ENCODE measurements around the gene HECTD4. TPM values are rescaled to one million over a fixed set of nuclear protein-coding genes. Genes with fewer than 3 reads are reported as not detected.

The HECTD4 gene
- total and polyA plus RNA-seq, 7 donors: 2.1 to 22.8 (median 14.6) TPM

- no peak for DNase-seq
- H3K36me3 ChIP-seq (ENCODE audit: insufficient read depth in 1 of 2, low read depth in 1 of 2): peaks cover 2 to 100% of the 10 kb centered on the region in 2 donors
These were observed 185.9 kb downstream of the HECTD4 start for GRCh38 chr12:112196196-112196875.

GRCh38 chr12:112194601-112195247 is 187.5 kb downstream of the HECTD4 start:
- no peak overlapping the region for H3K4me3 ChIP-seq
- WGBS, 3 donors: 94 to 96% (median 95%) methylated on average over 20 of the region's 20 CpGs
- H3K36me3 ChIP-seq (ENCODE audit: insufficient read depth in 1 of 2, low read depth in 1 of 2): peaks cover 2 to 100% of the 10 kb centered on the region in 2 donors
- H3K4me1 ChIP-seq: no peaks in the 10 kb centered on the region
- no peaks in the 10 kb centered on the region for H3K27me3 ChIP-seq (ENCODE audit: insufficient read depth in 3 of 3, low read length in 2 of 3)
- H3K9me3 ChIP-seq: no peaks in the 10 kb centered on the region
- ATAC-seq (no peak), DNase-seq (no peak)
- no peak overlapping the region for H3K27ac ChIP-seq
- TF ChIP-seq, protein P1, sequence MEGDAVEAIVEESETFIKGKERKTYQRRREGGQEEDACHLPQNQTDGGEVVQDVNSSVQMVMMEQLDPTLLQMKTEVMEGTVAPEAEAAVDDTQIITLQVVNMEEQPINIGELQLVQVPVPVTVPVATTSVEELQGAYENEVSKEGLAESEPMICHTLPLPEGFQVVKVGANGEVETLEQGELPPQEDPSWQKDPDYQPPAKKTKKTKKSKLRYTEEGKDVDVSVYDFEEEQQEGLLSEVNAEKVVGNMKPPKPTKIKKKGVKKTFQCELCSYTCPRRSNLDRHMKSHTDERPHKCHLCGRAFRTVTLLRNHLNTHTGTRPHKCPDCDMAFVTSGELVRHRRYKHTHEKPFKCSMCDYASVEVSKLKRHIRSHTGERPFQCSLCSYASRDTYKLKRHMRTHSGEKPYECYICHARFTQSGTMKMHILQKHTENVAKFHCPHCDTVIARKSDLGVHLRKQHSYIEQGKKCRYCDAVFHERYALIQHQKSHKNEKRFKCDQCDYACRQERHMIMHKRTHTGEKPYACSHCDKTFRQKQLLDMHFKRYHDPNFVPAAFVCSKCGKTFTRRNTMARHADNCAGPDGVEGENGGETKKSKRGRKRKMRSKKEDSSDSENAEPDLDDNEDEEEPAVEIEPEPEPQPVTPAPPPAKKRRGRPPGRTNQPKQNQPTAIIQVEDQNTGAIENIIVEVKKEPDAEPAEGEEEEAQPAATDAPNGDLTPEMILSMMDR (IDR thresholded peaks at IDR 0.05): no peak
- intact Hi-C loops (cut with DNase I): no loop called here

More at GRCh38 chr12:112196196-112196875, 185.9 kb downstream of the HECTD4 start:
- H3K4me1 ChIP-seq: no peaks in the 10 kb centered on the region
- no peak for ATAC-seq
- H3K9me3 ChIP-seq: no peaks in the 10 kb centered on the region
- no peaks in the 10 kb centered on the region for H3K27me3 ChIP-seq (ENCODE audit: insufficient read depth in 3 of 3, low read length in 2 of 3)
- H3K4me3 ChIP-seq: no peak overlapping the region
- WGBS, 3 donors: 89 to 93% (median 91%) methylated on average over 9 of the region's 9 CpGs
- intact Hi-C loops (cut with DNase I): no loop called here
- H3K27ac ChIP-seq: no peak overlapping the region
- TF ChIP-seq, protein P1 (IDR thresholded peaks at IDR 0.05): no peak

- Histone ChIP-seq H3K27ac (no peak overlapping the region), H3K4me1 (no peaks in the 10 kb centered on the region), H3K27me3 (ENCODE audit: insufficient read depth in 3 of 3, low read length in 2 of 3) (no peaks in the 10 kb centered on the region), H3K4me3 (no peak overlapping the region), H3K9me3 (no peaks in the 10 kb centered on the region), H3K36me3 (ENCODE audit: insufficient read depth in 1 of 2, low read depth in 1 of 2) (peaks cover 0 to 98% of the 10 kb centered on the region in 2 donors)
- DNase-seq: no peak
- WGBS, 3 donors: 92 to 95% (median 93%) methylated on average over 13 of the region's 13 CpGs
- TF ChIP-seq, protein P1 (IDR thresholded peaks at IDR 0.05): no peak
- no peak for ATAC-seq
- intact Hi-C loops (cut with DNase I): no loop called here
These were observed 189.8 kb downstream of the HECTD4 start for GRCh38 chr12:112192475-112192874.

DNA sequence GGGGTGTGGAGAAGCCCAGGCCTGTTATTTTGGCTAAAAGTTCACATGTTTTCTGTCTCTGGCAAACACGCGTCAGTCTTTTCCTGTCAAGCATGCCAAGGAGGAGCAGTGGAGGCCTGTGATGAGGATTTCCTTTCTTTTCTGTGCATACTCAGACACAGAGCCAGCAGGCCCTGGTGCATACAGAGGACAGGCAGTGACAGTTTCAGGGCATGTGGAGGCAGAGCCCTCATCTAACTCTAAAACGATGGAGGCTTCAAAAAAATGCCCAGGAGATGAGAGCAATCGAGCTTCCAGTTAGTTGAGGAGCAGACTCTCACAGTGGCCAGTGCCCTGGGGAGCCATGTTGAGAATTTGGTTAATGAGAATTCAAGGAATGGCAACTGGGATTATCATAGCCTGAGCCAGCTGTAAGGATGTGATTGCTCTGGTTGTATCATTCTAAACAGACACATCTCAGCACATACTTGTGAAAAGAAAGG is 190.3 kb downstream of the HECTD4 start:
- TF ChIP-seq, protein P1 (IDR thresholded peaks at IDR 0.05): no peak
- H3K9me3 ChIP-seq: no peaks in the 10 kb centered on the region
- peaks cover 0 to 98% of the 10 kb centered on the region in 2 donors for H3K36me3 ChIP-seq (ENCODE audit: insufficient read depth in 1 of 2, low read depth in 1 of 2)
- no peaks in the 10 kb centered on the region for H3K27me3 ChIP-seq (ENCODE audit: insufficient read depth in 3 of 3, low read length in 2 of 3)
- 41 to 61% (median 59%) methylated on average over 4 of the region's 4 CpGs for WGBS, 3 donors
- H3K4me3 ChIP-seq: no peak overlapping the region
- ATAC-seq: no peak
- intact Hi-C loops (cut with DNase I): no loop called here
- no peak for DNase-seq
- H3K4me1 ChIP-seq: no peaks in the 10 kb centered on the region
- H3K27ac ChIP-seq: no peak overlapping the region

Data from psoas muscle (tissue), 8 donors.